K562 (cell line): ENCODE data around the gene CERS6. TPM values are rescaled to one million over a fixed set of nuclear protein-coding genes. Genes with fewer than 3 reads are reported as not detected.

ENCODE experiments used
- ARID3A ChIP-seq: IDR thresholded peaks from 2 replicates; pipeline ENCODE4 v1.6.1; 2012; ENCODE audit warnings: low read depth, low read length, improper control_type of control experiment, borderline replicate concordance
- ATF4 ChIP-seq: fragments of 450-650 bp; formaldehyde crosslinking; IDR thresholded peaks from 2 replicates; pipeline ENCODE4 v1.4.0; 2022; ENCODE audit warnings: mild to moderate bottlenecking, moderate library complexity
- CBX1 ChIP-seq: sonication (generic); IDR thresholded peaks from 2 replicates; pipeline ENCODE4 v1.6.1; 2016; ENCODE audit warnings: antibody characterized with exemption, low read depth, mild to moderate bottlenecking
- CREBBP ChIP-seq: IDR thresholded peaks from one replicate; pipeline ENCODE4 v1.6.1; 2012; ENCODE audit warnings: low read depth, mild to moderate bottlenecking, control low read depth, inconsistent platforms, low read length
- EP400 ChIP-seq: fragments of 450-650 bp; IDR thresholded peaks from 2 replicates; pipeline ENCODE4 v1.6.1; 2017; ENCODE audit warnings: antibody characterized with exemption, mild to moderate bottlenecking, moderate library complexity
- FOS ChIP-seq: IDR thresholded peaks from 3 replicates; pipeline ENCODE4 v1.6.1; 2011; ENCODE audit not compliant: insufficient read length; ENCODE audit errors: extremely low read depth
- GATA2 ChIP-seq: sonication (generic); formaldehyde crosslinking; IDR thresholded peaks from 2 replicates; pipeline ENCODE4 v1.4.0; 2020; ENCODE audit warnings: mild to moderate bottlenecking, missing genetic modification reagents
- HDAC3 ChIP-seq: fragments of 450-650 bp; IDR thresholded peaks from 2 replicates; pipeline ENCODE4 v1.6.1; 2018; ENCODE audit warnings: borderline replicate concordance, mild to moderate bottlenecking, moderate library complexity; ENCODE audit not compliant: partially characterized antibody
- HEY1 ChIP-seq: fragments of 250-450 bp; sonication (Bioruptor Pico); IDR thresholded peaks from 2 replicates; pipeline ENCODE4 v1.5.0; 2020; ENCODE audit warnings: mild to moderate bottlenecking, moderate library complexity, borderline replicate concordance
- MCM3 ChIP-seq: fragments of 450-650 bp; IDR thresholded peaks from 2 replicates; pipeline ENCODE4 v1.6.1; 2016
- NELFE ChIP-seq: IDR thresholded peaks from 2 replicates; pipeline ENCODE4 v1.6.1; 2011; ENCODE audit warnings: mild to moderate bottlenecking; ENCODE audit not compliant: insufficient read depth, insufficient read length
- NR3C1 ChIP-seq: sonication (generic); formaldehyde crosslinking; IDR thresholded peaks from 2 replicates; pipeline ENCODE4 v1.8.1; 2022; ENCODE audit warnings: missing genetic modification reagents
- OTX1 ChIP-seq: fragments of 450-650 bp; formaldehyde crosslinking; IDR thresholded peaks from 2 replicates; pipeline ENCODE4 v1.4.0; 2022; ENCODE audit warnings: mild to moderate bottlenecking
- POLR2G ChIP-seq: fragments of 200-400 bp; formaldehyde crosslinking; IDR thresholded peaks from 2 replicates; pipeline ENCODE4 v1.6.1; 2017; ENCODE audit warnings: low read depth, mild to moderate bottlenecking, antibody characterized with exemption, low read length, moderate library complexity
- RAD21 ChIP-seq, 2 experiments: fragments of 250-450 bp in 1 of 2; fragments of 450-650 bp in 1 of 2; sonication (Bioruptor Pico) in 1 of 2; formaldehyde crosslinking in 1 of 2; IDR thresholded peaks in 1 of 2; conservative IDR thresholded peaks in 1 of 2; 2 replicates each; pipeline versions ENCODE4 v1.4.0 to v1.8.0; 2020 to 2022; ENCODE audit warnings: mild to moderate bottlenecking in 2 of 2, moderate library complexity in 1 of 2
- SETDB1 ChIP-seq: IDR thresholded peaks from one replicate; pipeline ENCODE4 v1.6.1; 2012; ENCODE audit warnings: low read length, control low read depth, inconsistent platforms
- SMAD4 ChIP-seq: fragments of 250-450 bp; sonication (Bioruptor Pico); conservative IDR thresholded peaks from 2 replicates; pipeline ENCODE4 v1.8.0; 2021; ENCODE audit warnings: inconsistent platforms, mild to moderate bottlenecking, moderate library complexity
- SMARCA5 ChIP-seq: fragments of 450-650 bp; IDR thresholded peaks from 2 replicates; pipeline ENCODE4 v1.6.1; 2016
- SOX6 ChIP-seq: fragments of 450-650 bp; IDR thresholded peaks from 2 replicates; pipeline ENCODE4 v1.6.1; 2014; ENCODE audit warnings: mild to moderate bottlenecking
- SREBF1 ChIP-seq: fragments of 150-350 bp; IDR thresholded peaks from 2 replicates; pipeline ENCODE4 v1.6.1; 2014; ENCODE audit warnings: antibody characterized with exemption, low read depth, low read length, borderline replicate concordance
- SRSF3 ChIP-seq: fragments of 200-400 bp; formaldehyde crosslinking; IDR thresholded peaks from 2 replicates; pipeline ENCODE4 v1.6.1; 2016; ENCODE audit warnings: mild to moderate bottlenecking, low read length, moderate library complexity; ENCODE audit not compliant: insufficient read depth
- ZBED1 ChIP-seq: IDR thresholded peaks from 2 replicates; pipeline ENCODE4 v1.6.1; 2014
- ZNF133 ChIP-seq: fragments of 250-450 bp; sonication (Bioruptor Pico); IDR thresholded peaks from 2 replicates; pipeline ENCODE4 v1.4.0; 2020; ENCODE audit warnings: mild to moderate bottlenecking
- ZNF197 ChIP-seq: fragments of 200-800 bp; sonication (Bioruptor generic); IDR thresholded peaks from 2 replicates; pipeline ENCODE4 v1.6.1; 2016; ENCODE audit warnings: low read depth, missing genetic modification characterization, missing compliant biosample characterization
- ZNF695 ChIP-seq: fragments of 450-650 bp; formaldehyde crosslinking; IDR thresholded peaks from 2 replicates; pipeline ENCODE4 v1.4.0; 2020; ENCODE audit warnings: mild to moderate bottlenecking, moderate library complexity
- ZNF766 ChIP-seq: fragments of 200-800 bp; sonication (Bioruptor generic); conservative IDR thresholded peaks from 2 replicates; pipeline ENCODE4 v1.6.1; 2016; ENCODE audit warnings: missing genetic modification characterization, missing compliant biosample characterization
- polyA plus RNA-seq, 8 experiments: library from polyadenylated mRNA; depleted of rRNA in 4 of 8; stranded (reverse) in 5 of 8; unstranded in 3 of 8; fragments of >200 nt; fragmentation: Nextera tagmentation in 2 of 8; fragmentation: Illumina TruSeq in 1 of 8; extraction: Ambion mirVana in 2 of 8; extraction: Trizol in 1 of 8; gene quantifications; 2 replicates each; pipeline versions ENCODE4 v1.2.1 to v1.2.3, GENCODE V29; 2011 to 2014; ENCODE audit warnings: inconsistent platforms in 1 of 8, missing spikeins in 1 of 8
- total RNA-seq, 7 experiments: library from RNA; depleted of rRNA in 6 of 7; stranded (reverse); fragments of >200 nt in 6 of 7; fragmentation: Illumina TruSeq in 2 of 7; extraction: Trizol in 2 of 7; gene quantifications; 2 replicates each; pipeline versions ENCODE4 v1.2.1 to v1.2.3, GENCODE V29; 2011 to 2021; ENCODE audit warnings: low replicate concordance in 1 of 7

Gene CERS6
- total and polyA plus RNA-seq, 9 of the 15 experiments (the other 6 are each of a cell fraction or from before 2014, with no cell fraction given), result 1.6 to 13.6 (median 11.4) TPM

- TF ChIP-seq SMAD4 (CRISPR knock-in tag) (peak; percentile 76), POLR2G (no peak), OTX1 (CRISPR knock-in tag) (no peak), ZNF766 (CRISPR knock-in tag) (peak; percentile 49; the same call in 1 of the 2 replicates), SOX6 (peak; percentile 64; the same call in 1 of the 2 replicates), NR3C1 (CRISPR knock-in tag) (no peak), ATF4 (CRISPR knock-in tag) (no peak), SREBF1 (no peak), SETDB1 (no peak), NELFE (no peak), HDAC3 (peak; percentile 18), EP400 (no peak; the same call in 1 of the 2 replicates), GATA2 (no peak), ZBED1 (no peak), SRSF3 (no peak), ZNF197 (CRISPR knock-in tag) (no peak), ZNF695 (CRISPR knock-in tag) (no peak), FOS (no peak), MCM3 (no peak), CBX1 (no peak), HEY1 (CRISPR knock-in tag) (no peak), CREBBP (no peak), SMARCA5 (no peak), ZNF133 (CRISPR knock-in tag) (no peak), RAD21 (CRISPR knock-in tag; conservative IDR thresholded peaks at IDR 0.05 in 1 of 2, IDR thresholded peaks at IDR 0.05 in 1 of 2) (no peak; a peak in 1 of 4 replicates), ARID3A (peak; percentile 61; the same call in 1 of the 2 replicates)
Observed at GRCh38 chr2:168801961-168802858, 346.1 kb downstream of the CERS6 start, which contains the start of gene NOSTRIN (continued).
